RCC 7860 (cell line): ENCODE data around the gene ZNF417.
"Not testable (repeated sequence)": the region's sequence is repeated elsewhere in the genome, so short reads cannot be mapped to it uniquely, and the experiment has no call there.

Experiments
- DNase-seq: peaks from one replicate; pipeline ENCODE4 v3.0.0-alpha.2; 2015; ENCODE audit warnings: low spot score
- FAIRE-seq: peaks from 2 replicates; lab custom pipeline; 2012; peaks lifted over from hg19 to GRCh38; lab: Jason Lieb, UNC

ZNF417 gene

GRCh38 chr19:57888107-57888559 is 28.3 kb downstream of the ZNF417 start:
- no peak for FAIRE-seq
- no peak for DNase-seq

GRCh38 chr19:57887195-57887941 is 29.0 kb downstream of the ZNF417 start:
- FAIRE-seq (no peak), DNase-seq (no peak)

- FAIRE-seq = no peak
Observed at GRCh38 chr19:57886046-57886445, 30.3 kb downstream of the ZNF417 start.

GRCh38 chr19:57873883-57874799 is 42.3 kb downstream of the ZNF417 start:
- not testable (repeated sequence) for DNase-seq, FAIRE-seq

More at GRCh38 chr19:57886046-57886445, 30.3 kb downstream of the ZNF417 start:
- no peak for DNase-seq

DNA sequence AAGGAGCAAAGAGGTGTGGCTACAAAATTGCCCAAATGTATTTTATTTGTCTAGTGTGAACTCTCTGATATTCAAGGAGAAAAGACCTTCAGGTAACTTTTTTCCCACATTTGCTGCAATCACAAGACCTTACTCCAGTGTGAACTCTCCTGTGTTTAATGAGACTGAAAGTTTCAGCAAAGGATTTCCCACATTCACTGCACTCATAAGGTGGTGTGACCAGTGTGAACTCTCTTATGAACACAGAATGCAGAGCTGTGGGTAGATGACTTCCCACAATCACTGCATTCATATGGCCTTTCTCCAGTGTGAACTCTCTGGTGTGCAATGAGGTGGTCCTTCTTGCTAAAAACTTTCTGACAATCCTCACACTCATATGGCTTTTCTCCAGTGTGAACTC is 43.9 kb downstream of the ZNF417 start:
- no peak for FAIRE-seq
- DNase-seq = no peak

GRCh38 chr19:57870225-57870624 is 46.2 kb downstream of the ZNF417 start:
- no peak for DNase-seq
- no peak for FAIRE-seq

- DNase-seq, FAIRE-seq: not testable (repeated sequence)
Observed at GRCh38 chr19:57869655-57870054, 46.7 kb downstream of the ZNF417 start.

DNA sequence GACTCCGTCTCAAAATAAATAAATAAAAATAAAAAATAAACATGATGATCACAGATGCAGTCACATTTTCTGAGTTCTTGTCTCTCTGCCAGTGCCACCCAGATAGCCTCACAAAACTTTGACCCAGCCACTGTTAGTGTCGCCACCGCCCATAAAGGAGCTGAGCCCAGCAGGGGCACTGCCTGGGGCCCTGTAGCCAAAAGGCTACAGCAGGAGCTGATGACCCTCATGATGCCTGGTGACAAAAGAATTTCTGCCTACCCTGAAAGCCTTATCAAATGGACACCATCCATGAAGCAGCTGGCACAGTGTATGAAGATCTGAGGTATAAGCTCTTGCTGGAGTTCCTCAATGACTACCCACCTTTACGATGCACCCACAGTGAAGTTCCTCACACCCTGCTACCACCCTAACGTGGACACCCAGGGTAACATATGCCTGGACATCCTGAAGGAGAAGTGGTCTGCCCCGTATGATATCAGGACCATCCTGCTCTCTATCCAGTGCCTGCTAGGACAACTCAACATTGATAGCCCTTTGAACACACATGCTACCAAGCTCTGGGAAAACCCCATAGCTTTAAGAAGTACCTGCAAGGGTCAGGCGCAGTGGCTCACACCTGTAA is 48.4 kb downstream of the ZNF417 start:
- DNase-seq (no peak), FAIRE-seq (no peak)
